Measurements from ENCODE around the gene SHISA6.

The SHISA6 gene

GRCh38 chr17:11363565-11364117 is 122.6 kb downstream of the SHISA6 start:
- no peak for DNase-seq

- DNase-seq, result no peak
These were observed 125.3 kb downstream of the SHISA6 start for GRCh38 chr17:11366272-11366850.

GRCh38 chr17:11369575-11369974 is 128.6 kb downstream of the SHISA6 start:
- no peak for DNase-seq

DNA sequence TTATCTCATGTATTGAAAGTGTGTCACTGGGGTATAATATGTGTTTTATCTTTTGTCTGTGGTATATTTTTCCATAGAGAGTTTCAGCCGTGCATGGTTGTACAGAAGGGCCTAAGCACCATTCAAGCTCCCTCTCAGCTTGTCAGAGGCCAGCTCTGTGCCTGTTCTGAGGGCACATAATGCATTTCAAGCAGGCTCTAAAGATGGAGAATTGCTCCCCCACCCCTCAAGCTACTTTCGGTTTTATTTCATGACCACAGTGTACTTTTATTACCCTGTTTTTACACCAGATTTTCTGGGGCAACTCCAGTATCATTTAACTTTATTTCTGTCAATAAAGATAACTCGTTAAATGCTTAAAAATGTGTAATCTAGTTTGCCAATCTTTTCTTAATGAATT is 131.7 kb downstream of the SHISA6 start:
- no peak for DNase-seq

DNA sequence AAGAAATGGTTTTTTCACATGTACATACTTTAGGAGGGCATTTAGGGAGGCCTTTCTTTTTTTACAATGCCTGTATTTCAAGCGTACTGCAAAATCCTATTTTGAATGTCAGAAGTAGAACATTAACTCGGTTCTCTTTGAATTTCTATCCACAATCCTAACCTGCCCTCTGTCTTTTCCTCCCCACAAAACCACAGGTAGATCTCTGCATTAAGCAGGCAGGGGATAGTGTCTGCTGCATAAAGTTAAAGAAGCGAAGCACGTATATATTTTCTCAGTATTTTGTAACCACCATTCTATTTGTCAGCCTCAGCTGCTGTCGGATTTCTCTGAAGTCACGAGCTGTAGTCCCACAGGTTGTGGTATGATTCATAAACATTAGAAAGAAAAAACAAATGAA is 137.5 kb downstream of the SHISA6 start:
- DNase-seq, result no peak

DNA sequence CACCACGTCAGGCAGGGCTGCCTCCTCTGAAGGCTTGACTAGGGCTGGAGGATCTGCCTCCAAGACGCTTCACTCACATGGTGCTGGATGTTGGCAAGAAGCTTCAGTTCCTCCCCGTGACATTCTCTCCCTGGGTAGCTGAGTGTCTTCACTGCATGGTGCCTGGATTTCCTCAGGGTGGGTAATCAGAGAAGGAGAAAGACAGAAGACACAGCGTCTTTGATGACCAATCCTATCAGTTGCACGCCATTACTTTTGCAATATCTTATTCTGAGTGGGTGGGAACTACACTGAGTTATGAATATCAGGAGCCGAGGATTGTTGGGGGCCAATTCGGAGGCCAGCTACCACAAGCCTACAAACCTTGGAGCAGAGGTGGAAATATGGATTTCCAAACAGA is 139.7 kb downstream of the SHISA6 start:
- no peak for DNase-seq

- DNase-seq, result no peak
These were observed 142.1 kb downstream of the SHISA6 start for GRCh38 chr17:11383157-11383556.

GRCh38 chr17:11384131-11384530 is 143.1 kb downstream of the SHISA6 start:
- DNase-seq, result no peak

- no peak for DNase-seq
These were observed 146.6 kb downstream of the SHISA6 start for GRCh38 chr17:11387610-11388009.

DNA sequence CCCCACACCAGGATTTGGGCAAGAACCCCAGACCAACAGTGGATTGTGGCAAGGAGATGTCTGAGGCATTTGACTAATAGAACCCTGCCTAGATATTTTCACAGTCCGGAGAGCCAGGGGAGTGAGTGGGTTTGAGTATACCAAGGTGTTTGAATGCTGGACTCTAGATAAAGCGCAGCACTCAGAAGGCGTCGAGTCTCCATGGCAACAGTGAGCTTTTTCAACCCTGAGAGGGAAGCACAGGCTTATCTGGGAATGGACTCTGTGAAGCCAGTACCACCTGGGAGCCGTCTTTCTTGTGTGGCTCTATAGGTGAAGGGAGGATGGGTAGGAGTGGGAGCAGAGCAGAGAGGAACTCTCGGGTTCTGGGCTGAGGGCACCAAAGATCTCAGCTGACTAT is 147.0 kb downstream of the SHISA6 start:
- DNase-seq, result no peak

DNA sequence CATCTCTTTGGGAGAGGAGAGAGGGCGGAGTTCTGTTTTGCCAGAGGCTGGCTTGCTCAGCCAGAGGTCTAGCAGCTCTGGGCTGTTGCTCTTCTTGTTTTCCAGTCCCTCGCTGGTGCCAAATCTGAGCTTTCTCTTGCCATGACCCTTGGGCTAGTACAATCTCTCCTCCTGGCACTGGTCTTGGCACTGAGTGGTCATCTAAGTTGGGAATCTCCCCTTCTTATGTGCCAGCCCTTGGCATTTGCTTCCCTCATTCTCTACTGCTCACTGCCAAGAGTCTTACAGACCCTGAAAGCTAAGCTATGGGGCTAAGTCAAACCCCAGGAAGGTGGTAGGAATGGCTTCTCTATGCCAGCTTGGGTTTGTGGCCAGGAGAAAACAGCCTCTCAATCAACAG is 148.6 kb downstream of the SHISA6 start:
- no peak for DNase-seq

- no peak for DNase-seq
These were observed 150.1 kb downstream of the SHISA6 start for GRCh38 chr17:11391134-11391533.

- peak; percentile 11 for DNase-seq
These were observed 163.6 kb downstream of the SHISA6 start for GRCh38 chr17:11404431-11405276.

GRCh38 chr17:11406716-11407115 is 165.7 kb downstream of the SHISA6 start:
- DNase-seq, result no peak

- no peak for DNase-seq
These were observed 171.6 kb downstream of the SHISA6 start for GRCh38 chr17:11412654-11413053.

DNA sequence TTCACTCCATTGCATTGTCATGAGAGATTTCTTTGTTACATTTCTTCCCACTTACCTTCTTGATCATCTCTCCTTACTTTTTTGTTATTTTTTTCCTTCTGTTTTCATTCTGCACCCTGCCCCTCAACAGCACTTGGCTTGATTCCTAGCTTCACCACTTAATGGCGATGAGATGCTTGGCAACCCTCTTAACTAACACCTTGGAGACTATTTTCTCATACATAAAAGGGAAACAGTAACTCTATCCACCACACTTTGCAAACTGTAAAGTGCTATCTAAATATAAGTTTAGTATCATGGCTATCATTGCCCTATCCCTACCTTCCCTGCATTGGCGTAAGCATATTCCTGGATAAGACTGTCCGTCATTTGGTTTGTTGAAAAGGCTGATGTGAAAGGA is 177.3 kb downstream of the SHISA6 start:
- DNase-seq, result no peak

GRCh38 chr17:11430751-11431150 is 189.7 kb downstream of the SHISA6 start:
- DNase-seq, result no peak

GRCh38 chr17:11438673-11439072 is 197.7 kb downstream of the SHISA6 start:
- no peak for DNase-seq

- no peak for DNase-seq
These were observed 200.0 kb downstream of the SHISA6 start for GRCh38 chr17:11441004-11441403.

- DNase-seq, result no peak
These were observed 205.3 kb downstream of the SHISA6 start for GRCh38 chr17:11446316-11446715.

DNA sequence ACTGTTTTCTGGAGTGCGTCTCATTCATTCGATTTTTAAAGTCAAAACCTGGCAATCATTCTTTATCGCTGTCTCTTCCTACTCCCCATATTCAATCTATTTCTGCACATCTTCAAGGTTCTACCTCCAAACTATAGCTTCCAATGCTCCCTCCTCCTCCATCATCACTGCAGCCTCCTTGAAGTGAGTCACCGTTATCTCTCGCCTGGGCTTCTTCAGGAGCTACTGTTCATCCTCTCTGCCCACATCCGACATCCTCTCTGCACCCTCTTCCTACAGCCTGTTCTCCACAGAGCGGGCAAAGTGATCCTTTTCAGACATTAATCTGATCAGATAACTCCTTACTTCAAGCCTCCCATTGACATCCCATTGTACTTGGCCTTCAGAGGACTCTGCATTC is 213.1 kb downstream of the SHISA6 start:
- no peak for DNase-seq

DNA sequence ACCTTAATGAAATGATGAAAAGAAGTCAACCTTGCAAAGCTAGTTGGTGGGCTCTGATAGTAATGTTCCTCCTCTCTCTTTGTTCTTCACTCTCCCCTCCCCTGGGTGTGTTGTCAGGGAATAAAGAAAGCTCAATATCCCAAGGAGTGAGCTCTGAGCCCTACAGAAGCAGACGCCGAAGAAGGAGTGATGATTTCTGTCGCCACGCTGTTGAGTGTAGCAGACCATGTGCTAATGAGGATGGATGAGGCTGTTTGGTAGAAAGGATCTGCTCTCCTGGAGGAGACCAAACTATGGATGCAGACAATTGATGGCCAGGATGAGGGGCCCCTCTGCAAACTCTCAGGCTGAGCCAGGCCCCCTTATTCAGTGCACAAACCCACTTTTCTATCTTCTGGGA is 217.3 kb downstream of the SHISA6 start:
- no peak for DNase-seq

DNA sequence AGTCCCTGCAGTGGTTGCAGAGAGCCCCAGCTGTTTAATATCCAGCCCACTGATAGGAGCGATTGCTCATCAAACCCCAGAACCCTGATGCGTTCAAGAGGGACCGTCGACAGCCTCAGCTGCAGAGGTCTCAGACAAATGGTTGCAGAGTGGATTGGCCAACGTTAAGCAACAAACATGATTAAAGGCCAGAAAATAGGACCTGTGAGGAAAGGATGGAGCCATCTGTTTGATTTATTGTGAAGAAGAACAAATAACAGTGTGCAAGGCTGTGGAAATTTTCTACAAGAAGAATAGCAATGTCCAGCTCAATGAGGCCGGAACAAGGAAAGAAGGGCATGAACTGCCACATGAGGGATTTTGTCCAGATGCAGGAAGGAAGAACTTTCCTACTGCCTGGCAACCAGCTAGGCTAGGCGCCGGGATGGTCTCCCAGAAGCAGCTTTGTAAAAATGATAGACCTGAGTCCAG is 218.9 kb downstream of the SHISA6 start:
- DNase-seq, result no peak

- no peak for DNase-seq
These were observed 221.1 kb downstream of the SHISA6 start for GRCh38 chr17:11461993-11462548.
